Neuronal stem cell (in vitro differentiated cells): ENCODE data around the gene DLG1.

Experiments
- DNase-seq: peaks from one replicate; pipeline ENCODE4 v3.0.0-alpha.2; 2013; ENCODE audit warnings: low spot score
- H2AFZ ChIP-seq: one replicate; pipeline ENCODE4 v1.6.1; 2013; ENCODE audit warnings: mild to moderate bottlenecking, low read length, inconsistent platforms
- H2AK5ac ChIP-seq: 2 replicates; pipeline ENCODE4 v1.6.1; 2013; ENCODE audit warnings: low read depth, mild to moderate bottlenecking, inconsistent platforms, low read length, moderate library complexity, mixed read lengths
- H2BK120ac ChIP-seq: 2 replicates; pipeline ENCODE4 v1.6.1; 2013; ENCODE audit warnings: low read depth, mild to moderate bottlenecking, inconsistent platforms, low read length, moderate library complexity, mixed read lengths
- H2BK12ac ChIP-seq: one replicate; pipeline ENCODE4 v1.6.1; 2013; ENCODE audit warnings: low read length, inconsistent platforms
- H2BK15ac ChIP-seq: 2 replicates; pipeline ENCODE4 v1.6.1; 2013; ENCODE audit warnings: mild to moderate bottlenecking, low read length, inconsistent platforms, mixed read lengths
- H2BK5ac ChIP-seq: one replicate; pipeline ENCODE4 v1.6.1; 2013; ENCODE audit warnings: inconsistent platforms, mild to moderate bottlenecking, low read length, moderate library complexity
- H3K14ac ChIP-seq: one replicate; pipeline ENCODE4 v1.6.1; 2013; ENCODE audit warnings: low read length, inconsistent platforms
- H3K18ac ChIP-seq: 2 replicates; pipeline ENCODE4 v1.6.1; 2013; ENCODE audit warnings: low read length, inconsistent platforms
- H3K23ac ChIP-seq: 2 replicates; pipeline ENCODE4 v1.6.1; 2013; ENCODE audit warnings: low read depth, mild to moderate bottlenecking, mixed read lengths, low read length, inconsistent platforms; ENCODE audit not compliant: poor library complexity
- H3K27ac ChIP-seq: replicated peaks from 3 replicates; pipeline ENCODE4 v1.5.1; 2013; ENCODE audit warnings: low read length, inconsistent platforms
- H3K27me3 ChIP-seq, 3 experiments: 2 replicates each; pipeline ENCODE4 v1.6.1; 2013; ENCODE audit warnings: low read length in 3 of 3, mild to moderate bottlenecking in 2 of 3, inconsistent platforms in 1 of 3, low read depth in 1 of 3, mixed read lengths in 1 of 3, moderate library complexity in 1 of 3; ENCODE audit not compliant: control insufficient read depth in 3 of 3, insufficient read depth in 3 of 3
- H3K36me3 ChIP-seq, 2 donors: replicated peaks in 1 of 2; 2 replicates each; pipeline ENCODE4 v1.6.1; 2013; ENCODE audit warnings: low read length in 2 of 2; ENCODE audit not compliant: control insufficient read depth in 2 of 2, insufficient read depth in 2 of 2
- H3K4ac ChIP-seq: 2 replicates; pipeline ENCODE4 v1.6.1; 2013; ENCODE audit warnings: inconsistent platforms, mild to moderate bottlenecking, low read length, moderate library complexity
- H3K4me1 ChIP-seq, 2 donors: 1 replicate in 1 of 2; 2 replicates in 1 of 2; pipeline ENCODE4 v1.6.1; 2013; ENCODE audit warnings: low read length in 2 of 2, low read depth in 1 of 2; ENCODE audit not compliant: control insufficient read depth in 2 of 2, insufficient read depth in 1 of 2
- H3K4me2 ChIP-seq: one replicate; pipeline ENCODE4 v1.6.1; 2013; ENCODE audit warnings: mild to moderate bottlenecking, low read length, inconsistent platforms; ENCODE audit not compliant: insufficient read depth, poor library complexity, severe bottlenecking
- H3K4me3 ChIP-seq, 2 donors: 2 replicates each; pipeline ENCODE4 v1.5.1; 2013; ENCODE audit warnings: low read length in 2 of 2, mild to moderate bottlenecking in 2 of 2, inconsistent platforms in 1 of 2, moderate library complexity in 1 of 2
- H3K79me1 ChIP-seq: one replicate; pipeline ENCODE4 v1.6.1; 2013; ENCODE audit warnings: low read depth, mild to moderate bottlenecking, inconsistent platforms, low read length, moderate library complexity
- H3K9ac ChIP-seq: one replicate; pipeline ENCODE4 v1.6.1; 2013; ENCODE audit warnings: mild to moderate bottlenecking, low read depth, low read length, inconsistent platforms; ENCODE audit not compliant: poor library complexity
- H3K9me3 ChIP-seq, 2 donors: replicated peaks in 1 of 2; 2 replicates each; pipeline versions ENCODE3 to v1.6.1; 2013; ENCODE audit warnings: low read length in 2 of 2, mild to moderate bottlenecking in 2 of 2, inconsistent platforms in 1 of 2, low read depth in 1 of 2, mixed read lengths in 1 of 2, moderate library complexity in 1 of 2; ENCODE audit not compliant: control insufficient read depth in 2 of 2, insufficient read depth in 1 of 2
- H4K8ac ChIP-seq: one replicate; pipeline ENCODE4 v1.6.1; 2013; ENCODE audit warnings: low read depth, mild to moderate bottlenecking, inconsistent platforms, low read length, moderate library complexity
- H4K91ac ChIP-seq: one replicate; pipeline ENCODE4 v1.6.1; 2013; ENCODE audit warnings: low read length, low read depth, mild to moderate bottlenecking, inconsistent platforms; ENCODE audit not compliant: poor library complexity
- WGBS, 2 donors: extraction: QIAGEN DNeasy Blood & Tissue Kit; methylation state at CpG; one replicate each; pipeline ENCODE4 v1.1.7; 2013; ENCODE audit warnings: missing lambda C conversion rate in 2 of 2, mixed read lengths in 1 of 2; ENCODE audit not compliant: insufficient read length in 2 of 2, insufficient replicate concordance in 1 of 2; ENCODE audit errors: extremely low coverage in 2 of 2; 5-methylcytosine and 5-hydroxymethylcytosine counted together

The DLG1 gene

GRCh38 chr3:197023998-197024651, 274.3 kb downstream of the DLG1 start:
- no peak overlapping the region for H2AFZ ChIP-seq
- WGBS, 2 donors: no CpG with 5 or more reads among the region's 36 CpGs
- peaks cover 13 to 15% of the 10 kb centered on the region in 2 donors for H3K4me1 ChIP-seq
- H3K14ac ChIP-seq: peak overlapping the region; percentile 3
- no peak overlapping the region for H3K27ac ChIP-seq
- no peaks in the 10 kb centered on the region for H3K9me3 ChIP-seq
- H3K18ac ChIP-seq: no peak overlapping the region
- H4K8ac ChIP-seq: no peak overlapping the region
- H3K9ac ChIP-seq: peak overlapping the region; percentile 53
- no peak overlapping the region for H2BK5ac ChIP-seq
- H2BK120ac ChIP-seq: no peak overlapping the region
- no peak overlapping the region for H2BK12ac ChIP-seq
- H3K79me1 ChIP-seq: peaks cover 1% of the 10 kb centered on the region
- no peak overlapping the region for H3K4ac ChIP-seq
- H4K91ac ChIP-seq: no peak overlapping the region
- no peak for DNase-seq
- peak overlapping the region; percentile 20 for H2BK15ac ChIP-seq
- peaks cover 2 to 90% (median 10%) of the 10 kb centered on the region in 3 experiments for H3K27me3 ChIP-seq
- H3K4me3 ChIP-seq: no peak overlapping the region
- peak overlapping the region; percentile 8 for H3K23ac ChIP-seq
- H3K36me3 ChIP-seq: no peaks in the 10 kb centered on the region
- no peak overlapping the region for H3K4me2 ChIP-seq
- peak overlapping the region; percentile 35 for H2AK5ac ChIP-seq

- peak overlapping the region; percentile 18 for H2AK5ac ChIP-seq
- H4K91ac ChIP-seq: no peak overlapping the region
- no peak overlapping the region for H3K14ac ChIP-seq
- no peak overlapping the region for H2BK15ac ChIP-seq
- H3K9ac ChIP-seq: no peak overlapping the region
- H2AFZ ChIP-seq: peak overlapping the region; percentile 59
- H3K23ac ChIP-seq: no peak overlapping the region
- no peak overlapping the region for H3K4me3 ChIP-seq
- peak overlapping the region; percentile 13 for H3K18ac ChIP-seq
- no peak overlapping the region for H2BK120ac ChIP-seq
- no peak overlapping the region for H3K4ac ChIP-seq
- H3K4me1 ChIP-seq: peaks cover 12 to 13% of the 10 kb centered on the region in 2 donors
- H3K27me3 ChIP-seq: peaks cover 0 to 82% (median 3%) of the 10 kb centered on the region in 3 experiments
- H3K9me3 ChIP-seq: no peaks in the 10 kb centered on the region
- DNase-seq: no peak
- H2BK5ac ChIP-seq: no peak overlapping the region
- H3K27ac ChIP-seq: no peak overlapping the region
- H3K36me3 ChIP-seq: no peaks in the 10 kb centered on the region
- no peak overlapping the region for H4K8ac ChIP-seq
- no peak overlapping the region for H2BK12ac ChIP-seq
- H3K79me1 ChIP-seq: peaks cover 1% of the 10 kb centered on the region
- WGBS, 2 donors: no CpG with 5 or more reads among the region's 27 CpGs
- no peak overlapping the region for H3K4me2 ChIP-seq
Measured at GRCh38 chr3:197023241-197023997, 275.0 kb downstream of the DLG1 start.

- no peak overlapping the region for H4K8ac ChIP-seq
- H2AK5ac ChIP-seq: peak overlapping the region; percentile 18
- H3K9ac ChIP-seq: no peak overlapping the region
- no peak overlapping the region for H2BK15ac ChIP-seq
- H3K4me1 ChIP-seq: peaks cover 12 to 13% of the 10 kb centered on the region in 2 donors
- H3K14ac ChIP-seq: no peak overlapping the region
- H3K18ac ChIP-seq: peak overlapping the region; percentile 13
- no peaks in the 10 kb centered on the region for H3K9me3 ChIP-seq
- H3K27ac ChIP-seq: no peak overlapping the region
- H3K27me3 ChIP-seq: peaks cover 0 to 74% (median 1%) of the 10 kb centered on the region in 3 experiments
- peaks cover 1% of the 10 kb centered on the region for H3K79me1 ChIP-seq
- DNase-seq: no peak
- H2BK120ac ChIP-seq: no peak overlapping the region
- WGBS, 2 donors: no CpG with 5 or more reads among the region's 22 CpGs
- no peak overlapping the region for H2BK5ac ChIP-seq
- H3K4ac ChIP-seq: no peak overlapping the region
- H2BK12ac ChIP-seq: no peak overlapping the region
- H3K4me3 ChIP-seq: no peak overlapping the region
- H4K91ac ChIP-seq: no peak overlapping the region
- H2AFZ ChIP-seq: peak overlapping the region; percentile 59
- peak overlapping the region; percentile 14 for H3K4me2 ChIP-seq
- no peaks in the 10 kb centered on the region for H3K36me3 ChIP-seq
- H3K23ac ChIP-seq: no peak overlapping the region
Measured at GRCh38 chr3:197022405-197023231, 275.8 kb downstream of the DLG1 start.
